ENCODE measurements around the gene MPZL1. TPM values are rescaled to one million over a fixed set of nuclear protein-coding genes. Genes with fewer than 3 reads are reported as not detected.
A peak's percentile ranks its signal among the peaks of the same experiment; 100 is the strongest.

Gene MPZL1
- total and polyA plus RNA-seq, 2 of the 13 experiments (the other 11 are each of a cell fraction or from before 2014, with no cell fraction given), result 38.0 to 68.7 TPM

- intact Hi-C loops (cut with micrococcal nuclease; ENCODE audit: unreplicated experiment), result no loop called here
These were observed 93.9 kb downstream of the MPZL1 start for GRCh38 chr1:167815650-167816049.

More at GRCh38 chr1:167815650-167816049, 93.9 kb downstream of the MPZL1 start:
- H3K27me3 ChIP-seq (ENCODE audit: control insufficient read depth in 1 of 2, insufficient read depth in 2 of 2, low read length in 2 of 2), result peaks cover 0 to 4% of the 10 kb centered on the region in 2 experiments; a peak in 1 of 5 replicates
- H3K79me2 ChIP-seq (ENCODE audit: insufficient read depth, low read length), result no peaks in the 10 kb centered on the region
- ChIA-PET POLR2A (no interaction called here), CTCF (ENCODE audit: low intra/inter-chr PET ratio, low total read pairs) (no interaction called here)
- 47% methylated on average over 1 of the region's 1 CpG for WGBS (ENCODE audit: low lambda C conversion rate)
- H4K20me1 ChIP-seq (ENCODE audit: insufficient read depth, low read length), result no peaks in the 10 kb centered on the region
- in situ Hi-C loops (cut with HindIII; ENCODE audit: extremely low pct_ligation_motif_present, low pct_unique_long_range_greater_than_20kb), result no loop called here
- no peak overlapping the region for H3K9ac ChIP-seq (ENCODE audit: insufficient read depth, low read depth, low read length)
- H3K4me3 ChIP-seq (replicated peaks in 1 of 3; ENCODE audit: insufficient read depth in 1 of 3, low read depth in 2 of 3, low read length in 3 of 3), result no peak overlapping the region
- H3K36me3 ChIP-seq (replicated peaks in 1 of 2; ENCODE audit: control insufficient read depth in 1 of 2, insufficient read depth in 2 of 2, low read length in 2 of 2), result no peaks in the 10 kb centered on the region
- ATAC-seq (no peak), DNase-seq (ENCODE audit: low spot score) (no peak), FAIRE-seq (no peak)
- TF ChIP-seq, protein P1, sequence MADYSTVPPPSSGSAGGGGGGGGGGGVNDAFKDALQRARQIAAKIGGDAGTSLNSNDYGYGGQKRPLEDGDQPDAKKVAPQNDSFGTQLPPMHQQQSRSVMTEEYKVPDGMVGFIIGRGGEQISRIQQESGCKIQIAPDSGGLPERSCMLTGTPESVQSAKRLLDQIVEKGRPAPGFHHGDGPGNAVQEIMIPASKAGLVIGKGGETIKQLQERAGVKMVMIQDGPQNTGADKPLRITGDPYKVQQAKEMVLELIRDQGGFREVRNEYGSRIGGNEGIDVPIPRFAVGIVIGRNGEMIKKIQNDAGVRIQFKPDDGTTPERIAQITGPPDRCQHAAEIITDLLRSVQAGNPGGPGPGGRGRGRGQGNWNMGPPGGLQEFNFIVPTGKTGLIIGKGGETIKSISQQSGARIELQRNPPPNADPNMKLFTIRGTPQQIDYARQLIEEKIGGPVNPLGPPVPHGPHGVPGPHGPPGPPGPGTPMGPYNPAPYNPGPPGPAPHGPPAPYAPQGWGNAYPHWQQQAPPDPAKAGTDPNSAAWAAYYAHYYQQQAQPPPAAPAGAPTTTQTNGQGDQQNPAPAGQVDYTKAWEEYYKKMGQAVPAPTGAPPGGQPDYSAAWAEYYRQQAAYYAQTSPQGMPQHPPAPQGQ (CRISPR knock-in tag; IDR thresholded peaks at IDR 0.05; ENCODE audit: borderline replicate concordance), result no peak
- TF ChIP-seq CERS6 (CRISPR knock-in tag; IDR thresholded peaks at IDR 0.05) (no peak), CEBPB (IDR thresholded peaks at IDR 0.05; ENCODE audit: borderline replicate concordance, low read depth, low read length) (no peak), ATM (IDR thresholded peaks at IDR 0.05; ENCODE audit: borderline replicate concordance) (no peak), ZNF160 (CRISPR knock-in tag; IDR thresholded peaks at IDR 0.05) (peak; percentile 94)
- TF ChIP-seq, protein P2, sequence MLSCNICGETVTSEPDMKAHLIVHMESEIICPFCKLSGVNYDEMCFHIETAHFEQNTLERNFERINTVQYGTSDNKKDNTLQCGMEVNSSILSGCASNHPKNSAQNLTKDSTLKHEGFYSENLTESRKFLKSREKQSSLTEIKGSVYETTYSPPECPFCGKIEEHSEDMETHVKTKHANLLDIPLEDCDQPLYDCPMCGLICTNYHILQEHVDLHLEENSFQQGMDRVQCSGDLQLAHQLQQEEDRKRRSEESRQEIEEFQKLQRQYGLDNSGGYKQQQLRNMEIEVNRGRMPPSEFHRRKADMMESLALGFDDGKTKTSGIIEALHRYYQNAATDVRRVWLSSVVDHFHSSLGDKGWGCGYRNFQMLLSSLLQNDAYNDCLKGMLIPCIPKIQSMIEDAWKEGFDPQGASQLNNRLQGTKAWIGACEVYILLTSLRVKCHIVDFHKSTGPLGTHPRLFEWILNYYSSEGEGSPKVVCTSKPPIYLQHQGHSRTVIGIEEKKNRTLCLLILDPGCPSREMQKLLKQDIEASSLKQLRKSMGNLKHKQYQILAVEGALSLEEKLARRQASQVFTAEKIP (CRISPR knock-in tag; IDR thresholded peaks at IDR 0.05; ENCODE audit: borderline replicate concordance), result no peak
- H2AFZ ChIP-seq (ENCODE audit: low read length), result no peak overlapping the region
- H3K9me3 ChIP-seq (ENCODE audit: low read length), result peaks cover 6% of the 10 kb centered on the region; the same call in 1 of the 2 replicates
- H3K4me1 ChIP-seq (ENCODE audit: insufficient read depth, low read length), result peaks cover 26% of the 10 kb centered on the region
- BruUV-seq (replicated peaks), result no TSS peak
- no peak overlapping the region for H3K4me2 ChIP-seq (ENCODE audit: low read depth, low read length)
- H3K27ac ChIP-seq (ENCODE audit: extremely low read length, insufficient read depth, low read length), result no peak overlapping the region
